Measurements from ENCODE around the gene WDR19. TPM values are rescaled to one million over a fixed set of nuclear protein-coding genes. Genes with fewer than 3 reads are reported as not detected.

WDR19 gene
- polyA plus RNA-seq, 3 donors from 2014 or later: 2.7 to 11.8 (median 4.3) TPM

DNA sequence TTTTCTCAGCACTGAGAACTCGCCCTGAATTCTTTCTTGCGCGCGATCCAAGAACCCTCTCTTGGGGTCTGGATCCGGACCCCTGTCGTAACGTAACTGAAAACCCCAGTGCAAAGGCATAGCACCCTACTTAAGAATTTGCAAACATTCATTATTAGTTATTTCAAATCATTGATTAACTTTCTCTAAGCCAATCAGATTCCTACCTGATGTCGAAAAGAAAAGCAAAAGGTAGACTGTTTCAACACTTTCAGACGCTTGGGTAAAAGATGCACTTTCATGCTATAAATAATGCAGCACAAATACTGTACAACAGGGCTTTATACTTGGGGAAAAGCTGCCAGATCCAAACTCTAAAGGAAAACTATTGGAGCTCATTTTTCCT, 817 bp upstream of the WDR19 start:
- Mint-ChIP-seq H3K27ac (peak overlapping the region in 3 of 6 donors; percentile 24 to 40 (median 38)), H3K27me3 (ENCODE audit: low read depth in 3 of 3) (peaks cover 0 to 5% (median 0%) of the 10 kb centered on the region in 3 donors), H3K36me3 (no peaks in the 10 kb centered on the region), H3K9me3 (no peaks in the 10 kb centered on the region), H3K4me1 (no peaks in the 10 kb centered on the region), H3K4me3 (no peak overlapping the region)
- DNase-seq: no peak

DNA sequence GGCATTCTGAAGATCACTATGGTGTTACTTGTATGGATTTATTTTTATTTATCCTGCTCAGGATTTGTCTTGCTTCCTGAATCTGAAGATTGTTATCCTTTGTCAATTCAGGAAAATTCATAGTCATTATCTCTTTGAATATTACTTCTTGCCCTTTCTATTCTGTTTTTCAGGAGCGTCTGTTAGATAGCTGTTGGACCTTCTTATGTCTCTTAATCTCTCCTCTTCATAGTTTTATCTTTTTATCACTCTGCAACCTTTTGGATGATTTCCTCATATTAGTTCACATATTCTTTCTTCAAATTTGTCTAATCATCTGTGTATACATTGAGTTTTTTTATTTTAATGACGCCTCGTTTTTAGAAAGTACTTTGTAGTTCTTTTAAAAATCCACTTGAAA, 19.6 kb downstream of the WDR19 start:
- Mint-ChIP-seq H3K4me1 (no peaks in the 10 kb centered on the region), H3K36me3 (peaks cover 8 to 21% (median 9%) of the 10 kb centered on the region in 3 donors), H3K4me3 (no peak overlapping the region), H3K9me3 (no peaks in the 10 kb centered on the region), H3K27me3 (ENCODE audit: low read depth in 3 of 3) (peaks cover 0 to 2% (median 0%) of the 10 kb centered on the region in 3 donors), H3K27ac (no peak overlapping the region)
- no peak for DNase-seq

- no peak overlapping the region for H3K27ac Mint-ChIP-seq
- H3K36me3 Mint-ChIP-seq: peaks cover 18 to 38% (median 21%) of the 10 kb centered on the region in 3 donors
- no peak for DNase-seq
- H3K4me1 Mint-ChIP-seq: no peaks in the 10 kb centered on the region
- no peak overlapping the region for H3K4me3 Mint-ChIP-seq
- no peaks in the 10 kb centered on the region for H3K9me3 Mint-ChIP-seq
- peaks cover 0 to 2% (median 0%) of the 10 kb centered on the region in 3 donors for H3K27me3 Mint-ChIP-seq (ENCODE audit: low read depth in 3 of 3)
Measured at GRCh38 chr4:39204543-39204942, 22.2 kb downstream of the WDR19 start.

DNA sequence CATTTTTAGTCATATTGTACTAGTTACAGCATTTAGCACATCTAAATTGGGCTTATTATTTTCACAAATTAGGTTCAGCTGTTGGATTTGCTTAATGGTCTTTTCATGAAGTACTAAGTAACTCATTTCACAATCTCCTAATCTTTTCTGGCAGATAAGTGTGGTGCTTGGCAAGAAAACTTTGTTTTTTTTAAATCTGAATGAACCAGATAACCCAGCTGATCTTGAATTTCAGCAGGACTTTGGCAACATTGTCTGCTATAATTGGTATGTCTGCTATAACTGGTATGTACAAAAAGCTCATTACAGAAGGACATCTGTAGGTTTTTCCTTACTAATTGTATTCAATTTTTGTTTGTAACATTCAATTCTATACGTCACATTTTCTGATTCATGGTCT, 22.7 kb downstream of the WDR19 start:
- peaks cover 0 to 2% (median 0%) of the 10 kb centered on the region in 3 donors for H3K27me3 Mint-ChIP-seq (ENCODE audit: low read depth in 3 of 3)
- no peak for DNase-seq
- H3K4me1 Mint-ChIP-seq: no peaks in the 10 kb centered on the region
- no peak overlapping the region for H3K27ac Mint-ChIP-seq
- H3K4me3 Mint-ChIP-seq: no peak overlapping the region
- H3K9me3 Mint-ChIP-seq: no peaks in the 10 kb centered on the region
- H3K36me3 Mint-ChIP-seq: peaks cover 18 to 38% (median 21%) of the 10 kb centered on the region in 3 donors

- H3K9me3 Mint-ChIP-seq: no peaks in the 10 kb centered on the region
- no peak overlapping the region for H3K4me3 Mint-ChIP-seq
- no peak for DNase-seq
- H3K27me3 Mint-ChIP-seq (ENCODE audit: low read depth in 3 of 3): peaks cover 0 to 2% (median 0%) of the 10 kb centered on the region in 3 donors
- H3K27ac Mint-ChIP-seq: no peak overlapping the region
- H3K36me3 Mint-ChIP-seq: peaks cover 18 to 38% (median 21%) of the 10 kb centered on the region in 3 donors
- H3K4me1 Mint-ChIP-seq: no peaks in the 10 kb centered on the region
Measured at GRCh38 chr4:39205476-39205875, 23.1 kb downstream of the WDR19 start.

DNA sequence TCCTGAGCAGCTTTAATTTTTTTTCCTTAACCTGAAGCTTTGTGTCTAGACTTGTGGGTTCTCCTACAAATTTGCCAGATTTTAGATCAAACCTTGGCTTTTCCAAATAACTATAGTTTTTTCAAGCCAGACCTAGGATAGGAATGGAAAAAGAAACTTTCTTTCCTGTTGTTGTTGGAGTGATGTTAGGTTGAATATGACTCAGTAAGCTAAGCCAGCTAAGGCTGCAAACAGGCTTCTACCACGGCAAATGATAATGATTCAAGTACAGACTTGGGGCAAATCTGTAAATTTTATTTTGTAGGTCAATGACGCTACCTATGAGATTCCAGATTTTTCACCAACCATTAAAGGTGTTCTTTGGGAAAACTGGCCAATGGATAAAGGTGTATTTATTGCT, 45.6 kb downstream of the WDR19 start:
- DNase-seq: no peak
- Mint-ChIP-seq H3K27ac (no peak overlapping the region), H3K27me3 (ENCODE audit: low read depth in 3 of 3) (peaks cover 0 to 2% (median 0%) of the 10 kb centered on the region in 3 donors), H3K36me3 (peaks cover 3 to 6% (median 4%) of the 10 kb centered on the region in 3 donors), H3K9me3 (no peaks in the 10 kb centered on the region), H3K4me3 (no peak overlapping the region), H3K4me1 (no peaks in the 10 kb centered on the region)

- no peak overlapping the region for H3K4me3 Mint-ChIP-seq
- peaks cover 0 to under 1% (median 0%) of the 10 kb centered on the region in 3 donors for H3K27me3 Mint-ChIP-seq (ENCODE audit: low read depth in 3 of 3)
- no peaks in the 10 kb centered on the region for H3K9me3 Mint-ChIP-seq
- no peak overlapping the region for H3K27ac Mint-ChIP-seq
- H3K36me3 Mint-ChIP-seq: peaks cover 3 to 6% (median 4%) of the 10 kb centered on the region in 3 donors
- no peak for DNase-seq
- H3K4me1 Mint-ChIP-seq: no peaks in the 10 kb centered on the region
Measured at GRCh38 chr4:39228377-39228776, 46.0 kb downstream of the WDR19 start.

DNA sequence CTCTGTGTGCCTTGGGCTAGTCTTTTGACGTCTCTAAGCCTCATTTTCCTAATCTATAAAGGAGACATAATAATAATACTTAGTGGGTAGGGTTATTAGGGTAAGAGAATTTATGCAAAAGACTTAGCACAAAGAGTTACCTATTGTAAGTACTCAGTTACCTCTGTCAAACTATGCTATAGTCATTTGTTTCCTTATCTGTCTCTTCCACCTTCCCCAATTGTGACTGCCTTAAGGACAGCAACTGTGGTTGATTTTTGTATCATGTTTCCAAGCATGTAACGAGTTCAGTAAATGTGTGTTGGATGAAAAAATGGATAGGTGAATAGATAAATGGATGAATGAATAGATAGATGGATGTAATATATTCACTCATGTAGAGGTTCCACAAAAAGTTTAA, 48.1 kb downstream of the WDR19 start:
- peaks cover 6 to 8% (median 6%) of the 10 kb centered on the region in 3 donors for H3K36me3 Mint-ChIP-seq
- H3K4me1 Mint-ChIP-seq: no peaks in the 10 kb centered on the region
- H3K9me3 Mint-ChIP-seq: no peaks in the 10 kb centered on the region
- no peak overlapping the region for H3K4me3 Mint-ChIP-seq
- DNase-seq: no peak
- H3K27me3 Mint-ChIP-seq (ENCODE audit: low read depth in 3 of 3): no peaks in the 10 kb centered on the region
- H3K27ac Mint-ChIP-seq: no peak overlapping the region

DNA sequence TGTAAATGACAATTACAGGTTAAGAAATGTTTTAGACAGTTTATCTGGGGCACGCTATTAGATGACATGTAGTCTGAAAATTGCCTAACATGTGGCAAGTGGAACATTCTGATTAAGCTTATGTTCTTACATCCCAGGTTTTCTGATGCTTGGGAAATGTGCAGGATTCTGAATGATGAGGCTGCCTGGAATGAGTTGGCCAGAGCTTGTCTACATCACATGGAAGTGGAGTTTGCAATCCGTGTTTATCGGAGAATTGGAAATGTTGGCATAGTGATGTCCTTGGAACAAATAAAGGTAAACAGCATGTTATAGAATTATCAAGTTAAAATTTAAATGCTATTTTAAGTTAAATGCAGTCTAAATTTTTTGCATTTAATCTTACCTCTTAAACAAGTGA, 49.3 kb downstream of the WDR19 start:
- Mint-ChIP-seq H3K9me3 (no peaks in the 10 kb centered on the region), H3K4me1 (no peaks in the 10 kb centered on the region), H3K4me3 (no peak overlapping the region), H3K27ac (no peak overlapping the region), H3K27me3 (ENCODE audit: low read depth in 3 of 3) (no peaks in the 10 kb centered on the region), H3K36me3 (peaks cover 10 to 13% (median 11%) of the 10 kb centered on the region in 3 donors)
- no peak for DNase-seq

- H3K9me3 Mint-ChIP-seq: no peaks in the 10 kb centered on the region
- no peak overlapping the region for H3K27ac Mint-ChIP-seq
- H3K4me1 Mint-ChIP-seq: no peaks in the 10 kb centered on the region
- no peak overlapping the region for H3K4me3 Mint-ChIP-seq
- no peak for DNase-seq
- H3K36me3 Mint-ChIP-seq: peaks cover 10 to 13% (median 11%) of the 10 kb centered on the region in 3 donors
- H3K27me3 Mint-ChIP-seq (ENCODE audit: low read depth in 3 of 3): no peaks in the 10 kb centered on the region
Measured at GRCh38 chr4:39232100-39232499, 49.8 kb downstream of the WDR19 start.

- H3K9me3 Mint-ChIP-seq: no peaks in the 10 kb centered on the region
- H3K36me3 Mint-ChIP-seq: peaks cover 10 to 19% (median 15%) of the 10 kb centered on the region in 3 donors
- H3K27me3 Mint-ChIP-seq (ENCODE audit: low read depth in 3 of 3): no peaks in the 10 kb centered on the region
- no peaks in the 10 kb centered on the region for H3K4me1 Mint-ChIP-seq
- no peak for DNase-seq
- H3K4me3 Mint-ChIP-seq: no peak overlapping the region
- H3K27ac Mint-ChIP-seq: no peak overlapping the region
Measured at GRCh38 chr4:39233114-39233513, 50.8 kb downstream of the WDR19 start.

GRCh38 chr4:39233783-39234182, 51.5 kb downstream of the WDR19 start:
- H3K27me3 Mint-ChIP-seq (ENCODE audit: low read depth in 3 of 3): no peaks in the 10 kb centered on the region
- no peak for DNase-seq
- H3K4me1 Mint-ChIP-seq: no peaks in the 10 kb centered on the region
- peaks cover 10 to 19% (median 15%) of the 10 kb centered on the region in 3 donors for H3K36me3 Mint-ChIP-seq
- H3K4me3 Mint-ChIP-seq: no peak overlapping the region
- no peaks in the 10 kb centered on the region for H3K9me3 Mint-ChIP-seq
- no peak overlapping the region for H3K27ac Mint-ChIP-seq

GRCh38 chr4:39235021-39235420, 52.7 kb downstream of the WDR19 start:
- H3K4me1 Mint-ChIP-seq: no peaks in the 10 kb centered on the region
- H3K4me3 Mint-ChIP-seq: no peak overlapping the region
- DNase-seq: no peak
- no peaks in the 10 kb centered on the region for H3K27me3 Mint-ChIP-seq (ENCODE audit: low read depth in 3 of 3)
- no peak overlapping the region for H3K27ac Mint-ChIP-seq
- peaks cover 4 to 19% (median 10%) of the 10 kb centered on the region in 3 donors for H3K36me3 Mint-ChIP-seq
- no peaks in the 10 kb centered on the region for H3K9me3 Mint-ChIP-seq

DNA sequence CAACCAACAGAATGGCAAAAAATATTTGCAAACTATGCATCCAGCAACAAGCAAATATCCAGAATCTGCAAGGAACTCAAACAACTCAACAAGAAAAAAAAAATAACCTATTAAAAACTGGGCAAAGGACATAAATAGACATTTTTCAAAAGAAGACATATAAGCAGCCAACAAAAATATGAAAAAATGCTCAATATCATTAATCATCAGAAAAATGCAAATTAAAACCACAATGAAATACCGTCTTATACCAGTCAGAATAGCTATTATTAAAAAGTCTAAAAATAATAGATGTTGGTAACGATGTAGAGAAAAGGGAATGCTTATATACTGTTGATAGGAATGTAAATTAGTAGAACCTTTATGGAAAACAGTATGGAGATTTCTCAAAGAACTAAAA, 53.4 kb downstream of the WDR19 start:
- Mint-ChIP-seq H3K9me3 (no peaks in the 10 kb centered on the region), H3K4me3 (no peak overlapping the region), H3K27ac (no peak overlapping the region), H3K36me3 (peaks cover 4 to 18% (median 10%) of the 10 kb centered on the region in 3 donors), H3K27me3 (ENCODE audit: low read depth in 3 of 3) (no peaks in the 10 kb centered on the region), H3K4me1 (no peaks in the 10 kb centered on the region)
- DNase-seq: no peak

DNA sequence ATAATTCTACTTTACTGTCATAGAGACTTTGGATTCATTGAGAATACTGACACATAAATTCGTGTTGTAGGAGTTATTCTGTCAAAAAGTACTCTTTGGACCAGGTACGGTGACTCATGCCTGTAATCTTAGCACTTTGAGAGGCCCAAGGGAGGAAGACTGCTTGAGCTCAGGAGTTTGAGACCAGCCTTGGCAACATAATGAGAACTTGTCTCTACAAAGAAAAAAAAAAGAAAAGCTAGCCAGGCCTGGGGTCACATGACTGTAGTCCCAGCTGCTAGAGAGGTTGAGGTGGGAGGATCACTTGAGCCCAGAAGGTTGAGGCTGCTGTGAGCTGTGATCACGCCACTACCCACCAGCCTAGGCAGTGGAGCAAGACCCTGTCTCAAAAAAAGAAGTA, 54.9 kb downstream of the WDR19 start:
- no peaks in the 10 kb centered on the region for H3K27me3 Mint-ChIP-seq (ENCODE audit: low read depth in 3 of 3)
- no peak overlapping the region for H3K4me3 Mint-ChIP-seq
- H3K27ac Mint-ChIP-seq: no peak overlapping the region
- no peaks in the 10 kb centered on the region for H3K4me1 Mint-ChIP-seq
- H3K9me3 Mint-ChIP-seq: no peaks in the 10 kb centered on the region
- peaks cover 4 to 19% (median 13%) of the 10 kb centered on the region in 3 donors for H3K36me3 Mint-ChIP-seq
- DNase-seq: no peak
